Astrocyte (in vitro differentiated cells and primary cell): ENCODE data around the gene MAST3. TPM values are rescaled to one million over a fixed set of nuclear protein-coding genes. Genes with fewer than 3 reads are reported as not detected.

Source experiments
- DNase-seq: peaks from one replicate; pipeline ENCODE4 v3.0.0-alpha.2; 2010; ENCODE audit warnings: low read depth
- FAIRE-seq: peaks from 2 replicates; lab custom pipeline; 2011; peaks lifted over from hg19 to GRCh38; lab: Jason Lieb, UNC
- H2AFZ ChIP-seq: 2 replicates; pipeline ENCODE4 v1.6.0; 2012; ENCODE audit warnings: low read depth, low read length, inconsistent platforms
- H3K27ac ChIP-seq: 2 replicates; pipeline ENCODE4 v1.5.1; 2011; ENCODE audit warnings: low read depth, low read length, inconsistent platforms
- H3K27me3 ChIP-seq: 2 replicates; pipeline ENCODE4 v1.6.0; 2011; ENCODE audit warnings: low read length, inconsistent platforms; ENCODE audit not compliant: insufficient read depth
- H3K36me3 ChIP-seq: 2 replicates; pipeline ENCODE4 v1.5.1; 2011; ENCODE audit warnings: low read length, inconsistent platforms; ENCODE audit not compliant: insufficient read depth
- H3K4me1 ChIP-seq: 2 replicates; pipeline ENCODE4 v1.5.1; 2011; ENCODE audit warnings: low read length, inconsistent platforms; ENCODE audit not compliant: insufficient read depth
- H3K4me2 ChIP-seq: 2 replicates; pipeline ENCODE4 v1.6.0; 2012; ENCODE audit warnings: low read length, inconsistent platforms
- H3K4me3 ChIP-seq: 2 replicates; pipeline ENCODE4 v1.5.1; 2011; ENCODE audit warnings: low read depth, mild to moderate bottlenecking, low read length, inconsistent platforms; ENCODE audit not compliant: insufficient read depth
- H3K79me2 ChIP-seq: 2 replicates; pipeline ENCODE4 v1.6.0; 2012; ENCODE audit warnings: mild to moderate bottlenecking, low read length, inconsistent platforms; ENCODE audit not compliant: insufficient read depth
- H3K9ac ChIP-seq: 2 replicates; pipeline ENCODE4 v1.6.0; 2012; ENCODE audit warnings: mild to moderate bottlenecking, low read length, inconsistent platforms
- H3K9me3 ChIP-seq: 2 replicates; pipeline ENCODE4 v1.5.1; 2012; ENCODE audit warnings: low read depth, mild to moderate bottlenecking, low read length, inconsistent platforms; ENCODE audit not compliant: insufficient read depth
- H4K20me1 ChIP-seq: 2 replicates; pipeline ENCODE4 v1.6.0; 2012; ENCODE audit warnings: low read length, inconsistent platforms; ENCODE audit not compliant: insufficient read depth
- H3K27ac Mint-ChIP-seq: one replicate; pipeline ENCODE4 v1.8.0; 2021; ENCODE audit warnings: mild to moderate bottlenecking, mixed read lengths; ENCODE audit not compliant: unreplicated experiment
- H3K27me3 Mint-ChIP-seq: one replicate; pipeline ENCODE4 v1.8.0; 2021; ENCODE audit warnings: low read depth, mixed read lengths; ENCODE audit not compliant: unreplicated experiment
- H3K36me3 Mint-ChIP-seq: one replicate; pipeline ENCODE4 v1.8.0; 2021; ENCODE audit warnings: low read depth, mixed read lengths; ENCODE audit not compliant: unreplicated experiment
- H3K4me1 Mint-ChIP-seq: one replicate; pipeline ENCODE4 v1.8.0; 2021; ENCODE audit warnings: low read depth, mixed read lengths; ENCODE audit not compliant: unreplicated experiment
- H3K4me3 Mint-ChIP-seq: one replicate; pipeline ENCODE4 v1.8.0; 2021; ENCODE audit warnings: mild to moderate bottlenecking, moderate library complexity, mixed read lengths; ENCODE audit not compliant: unreplicated experiment
- H3K9me3 Mint-ChIP-seq: one replicate; pipeline ENCODE4 v1.8.0; 2021; ENCODE audit warnings: mild to moderate bottlenecking, mixed read lengths; ENCODE audit not compliant: unreplicated experiment
- CTCF ChIP-seq: IDR thresholded peaks from 2 replicates; pipeline ENCODE4 v1.5.1; 2011; ENCODE audit warnings: low read depth, mild to moderate bottlenecking, inconsistent platforms, low read length, moderate library complexity; ENCODE audit not compliant: insufficient read depth
- EZH2 ChIP-seq: IDR thresholded peaks from 2 replicates; pipeline ENCODE4 v1.6.1; 2012; ENCODE audit warnings: mild to moderate bottlenecking, low read length, inconsistent platforms; ENCODE audit not compliant: insufficient read depth
- total RNA-seq: library from RNA; stranded (reverse); gene quantifications from 2 replicates; pipeline ENCODE4 v1.2.1, GENCODE V29; 2021

MAST3 gene
- total RNA-seq, 1 donor from 2014 or later: 5.5 TPM

- Histone ChIP-seq H3K27ac (no peak overlapping the region), H4K20me1 (no peaks in the 10 kb centered on the region), H3K4me3 (no peak overlapping the region), H3K9me3 (no peaks in the 10 kb centered on the region), H3K79me2 (no peaks in the 10 kb centered on the region), H3K27me3 (peaks cover 13% of the 10 kb centered on the region), H3K36me3 (no peaks in the 10 kb centered on the region), H3K4me1 (peaks cover 16% of the 10 kb centered on the region), H2AFZ (no peak overlapping the region), H3K4me2 (no peak overlapping the region), H3K9ac (no peak overlapping the region)
- H3K4me3 Mint-ChIP-seq: peak overlapping the region; percentile 10
- no peak for TF ChIP-seq CTCF
- no peak for TF ChIP-seq EZH2
- H3K36me3 Mint-ChIP-seq: no peaks in the 10 kb centered on the region
- no peaks in the 10 kb centered on the region for H3K9me3 Mint-ChIP-seq
- DNase-seq: no peak
- no peak for FAIRE-seq
- H3K27me3 Mint-ChIP-seq: peaks cover 8% of the 10 kb centered on the region
- no peak overlapping the region for H3K27ac Mint-ChIP-seq
- H3K4me1 Mint-ChIP-seq: no peaks in the 10 kb centered on the region
Measured at GRCh38 chr19:18107235-18107634, 9.7 kb downstream of the MAST3 start.

GRCh38 chr19:18108897-18109296, 11.3 kb downstream of the MAST3 start:
- no peak overlapping the region for H3K4me3 ChIP-seq
- H3K27ac Mint-ChIP-seq: no peak overlapping the region

More at GRCh38 chr19:18108897-18109296, 11.3 kb downstream of the MAST3 start:
- H2AFZ ChIP-seq: no peak overlapping the region
- no peak overlapping the region for H3K9ac ChIP-seq
- Mint-ChIP-seq H3K27me3 (peaks cover 8% of the 10 kb centered on the region), H3K9me3 (no peaks in the 10 kb centered on the region), H3K4me3 (peak overlapping the region; percentile 71), H3K4me1 (no peaks in the 10 kb centered on the region), H3K36me3 (no peaks in the 10 kb centered on the region)
- no peak for TF ChIP-seq CTCF
- no peak for TF ChIP-seq EZH2
- H3K36me3 ChIP-seq: no peaks in the 10 kb centered on the region
- FAIRE-seq (no peak), DNase-seq (no peak)
- no peak overlapping the region for H3K4me2 ChIP-seq
- H3K4me1 ChIP-seq: peaks cover 16% of the 10 kb centered on the region
- H3K27me3 ChIP-seq: peaks cover 13% of the 10 kb centered on the region
- no peaks in the 10 kb centered on the region for H3K79me2 ChIP-seq
- H3K9me3 ChIP-seq: no peaks in the 10 kb centered on the region
- H4K20me1 ChIP-seq: no peaks in the 10 kb centered on the region
- no peak overlapping the region for H3K27ac ChIP-seq
